A549 (cell line): Measurements from ENCODE around the gene KLF6. TPM values are rescaled to one million over a fixed set of nuclear protein-coding genes. Genes with fewer than 3 reads are reported as not detected.

Experiments
- ATAC-seq, 2 experiments: fragments of 200-7000 bp in 1 of 2; fragments of >200 bp in 1 of 2; cut with Nextera tagmentation in 1 of 2; cut with Tn5 transposase in 1 of 2; 3 replicates each; pipeline versions ENCODE4 v1.8.0 to v1.9.1; 2018 to 2020; ENCODE audit warnings: mild to moderate bottlenecking in 1 of 2, moderate library complexity in 1 of 2
- CTCF ChIA-PET: fragments of 300-600 bp; sonication (Branson Sonifier 250); formaldehyde crosslinking; extraction: SDS; loops from one replicate; lab custom pipeline; 2021; ENCODE audit warnings: antibody characterized with exemption, inconsistent platforms; lab: Yijun Ruan, JAX
- POLR2A ChIA-PET: fragments of 350-600 bp; formaldehyde crosslinking; extraction: SDS; loops from one replicate; lab custom pipeline; 2021; ENCODE audit warnings: antibody characterized with exemption, inconsistent platforms; lab: Yijun Ruan, JAX
- DNase-seq, 2 experiments: peaks; one replicate each; pipeline versions ENCODE4 v3.0.0 to v3.0.0-alpha.2; 2011 to 2016; ENCODE audit warnings: low read depth in 1 of 2, low spot score in 1 of 2
- FAIRE-seq: peaks from 2 replicates; lab custom pipeline; 2011; peaks lifted over from hg19 to GRCh38; lab: Jason Lieb, UNC
- H3K27ac ChIP-seq, 2 experiments: fragments of >200 bp; sonication (Bioruptor Twin); formaldehyde crosslinking; 3 replicates each; pipeline ENCODE4 v1.5.1; 2016 to 2017
- H3K4me1 ChIP-seq: fragments of >200 bp; sonication (Bioruptor Twin); formaldehyde crosslinking; 3 replicates; pipeline ENCODE4 v1.6.1; 2016
- H3K4me2 ChIP-seq: fragments of >200 bp; sonication (Bioruptor Twin); formaldehyde crosslinking; 3 replicates; pipeline ENCODE4 v1.6.1; 2016
- H3K4me3 ChIP-seq: fragments of >200 bp; sonication (Bioruptor Twin); formaldehyde crosslinking; 3 replicates; pipeline ENCODE4 v1.5.1; 2016
- H3K9me3 ChIP-seq: fragments of >200 bp; sonication (Bioruptor Twin); formaldehyde crosslinking; 3 replicates; pipeline ENCODE4 v1.6.1; 2016
- BHLHE40 ChIP-seq: IDR thresholded peaks from 2 replicates; pipeline ENCODE4 v1.6.1; 2012; ENCODE audit warnings: low read depth, low read length, inconsistent platforms
- CBX8 ChIP-seq: fragments of 200-600 bp; sonication (generic); IDR thresholded peaks from 2 replicates; pipeline ENCODE4 v1.6.1; 2016
- CHD2 ChIP-seq: fragments of 150-350 bp; IDR thresholded peaks from 2 replicates; pipeline ENCODE4 v1.6.1; 2014; ENCODE audit warnings: low read length; ENCODE audit not compliant: partially characterized antibody
- CTCF ChIP-seq: fragments of >200 bp; sonication (Bioruptor Twin); formaldehyde crosslinking; IDR thresholded peaks from 3 replicates; pipeline ENCODE4 v1.5.1; 2016
- ESRRA ChIP-seq: fragments of 150-350 bp; IDR thresholded peaks from 2 replicates; pipeline ENCODE4 v1.6.1; 2014; ENCODE audit warnings: mild to moderate bottlenecking, low read length, borderline replicate concordance
- FOSB ChIP-seq: fragments of 250-450 bp; sonication (Bioruptor Pico); IDR thresholded peaks from 2 replicates; pipeline ENCODE4 v1.5.0; 2020; ENCODE audit warnings: mild to moderate bottlenecking, moderate library complexity
- GATA3 ChIP-seq: IDR thresholded peaks from 2 replicates; pipeline ENCODE4 v1.6.1; 2012; ENCODE audit warnings: borderline replicate concordance
- HES2 ChIP-seq: fragments of >200 bp; sonication (Bioruptor Twin); formaldehyde crosslinking; IDR thresholded peaks from 2 replicates; pipeline ENCODE4 v1.6.1; 2016
- HMGXB4 ChIP-seq: fragments of 250-450 bp; sonication (Bioruptor Pico); IDR thresholded peaks from 2 replicates; pipeline ENCODE4 v1.5.0; 2021; ENCODE audit warnings: mild to moderate bottlenecking, moderate library complexity, borderline replicate concordance
- HOXB13 ChIP-seq: fragments of 250-450 bp; sonication (Bioruptor Pico); IDR thresholded peaks from 2 replicates; pipeline ENCODE4 v1.5.0; 2020; ENCODE audit warnings: low read depth, mild to moderate bottlenecking, moderate library complexity
- JUN ChIP-seq, 2 experiments: fragments of >200 bp; sonication (Bioruptor Twin); formaldehyde crosslinking; IDR thresholded peaks; 2 replicates in 1 of 2; 3 replicates in 1 of 2; pipeline ENCODE4 v1.6.1; 2016 to 2017
- JUNB ChIP-seq: fragments of >200 bp; sonication (Bioruptor Twin); formaldehyde crosslinking; IDR thresholded peaks from 2 replicates; pipeline ENCODE4 v1.6.1; 2016
- MAX ChIP-seq: IDR thresholded peaks from 2 replicates; pipeline ENCODE4 v1.6.1; 2012
- MYC ChIP-seq: IDR thresholded peaks from 2 replicates; pipeline ENCODE4 v1.6.1; 2012; ENCODE audit warnings: mild to moderate bottlenecking, inconsistent platforms, low read length, improper control_type of control experiment, borderline replicate concordance
- NR3C1 ChIP-seq: fragments of >200 bp; sonication (Bioruptor Twin); formaldehyde crosslinking; IDR thresholded peaks from 3 replicates; pipeline ENCODE4 v1.6.1; 2017
- PHF8 ChIP-seq: fragments of 200-600 bp; sonication (generic); IDR thresholded peaks from 2 replicates; pipeline ENCODE4 v1.6.1; 2016; ENCODE audit warnings: low read depth, mild to moderate bottlenecking, antibody characterized with exemption, moderate library complexity, borderline replicate concordance
- POLR2AphosphoS2 ChIP-seq: conservative IDR thresholded peaks from 2 replicates; pipeline ENCODE4 v1.6.1; 2012; ENCODE audit warnings: low read length, improper control_type of control experiment, inconsistent platforms
- RNF2 ChIP-seq: fragments of 200-600 bp; sonication (generic); IDR thresholded peaks from 2 replicates; pipeline ENCODE4 v1.6.1; 2016; ENCODE audit warnings: low read depth, mild to moderate bottlenecking, antibody characterized with exemption, moderate library complexity, borderline replicate concordance
- TP53 ChIP-seq: fragments of 250-450 bp; sonication (Bioruptor Pico); IDR thresholded peaks from 2 replicates; pipeline ENCODE4 v1.5.0; 2021; ENCODE audit warnings: mild to moderate bottlenecking, moderate library complexity
- USF2 ChIP-seq: fragments of 450-650 bp; IDR thresholded peaks from 2 replicates; pipeline ENCODE4 v1.6.1; 2014; ENCODE audit warnings: antibody characterized with exemption
- ZNF302 ChIP-seq: fragments of 250-450 bp; sonication (Bioruptor Pico); IDR thresholded peaks from 2 replicates; pipeline ENCODE4 v1.9.0; 2021; ENCODE audit warnings: inconsistent platforms, mild to moderate bottlenecking, moderate library complexity
- WGBS: methylation state at CpG from one replicate; pipeline ENCODE4 v1.1.6; 2017; ENCODE audit errors: missing lambda C conversion rate; 5-methylcytosine and 5-hydroxymethylcytosine counted together
- polyA plus RNA-seq, 4 experiments: library from polyadenylated mRNA; depleted of rRNA in 3 of 4; stranded (reverse); fragments of >200 nt; fragmentation: RNase III in 1 of 4; extraction: RNeasy Plus Mini Kit Qiagen cat#74134 plus additional on column Dnase treatment in 1 of 4; gene quantifications; 2 replicates in 3 of 4; 3 replicates in 1 of 4; pipeline ENCODE4 v1.2.3, GENCODE V29; 2011 to 2017

The KLF6 gene
- polyA plus RNA-seq, 2 of the 4 experiments (the other 2 are of a cell fraction) = 31.9 to 86.8 TPM

GRCh38 chr10:3790858-3791257 lies 5.8 kb upstream of the KLF6 start:
- no peak overlapping the region for H3K4me3 ChIP-seq
- FAIRE-seq (no peak), DNase-seq (no peak), ATAC-seq (no peak)
- ChIA-PET POLR2A (no interaction called here), CTCF (no interaction called here)
- H3K4me1 ChIP-seq = peaks cover 7% of the 10 kb centered on the region
- H3K27ac ChIP-seq = no peak overlapping the region
- peaks cover 13% of the 10 kb centered on the region; the same call in 2 of the 3 replicates for H3K9me3 ChIP-seq
- H3K4me2 ChIP-seq = no peak overlapping the region
- TF ChIP-seq ESRRA = no peak
- TF ChIP-seq CHD2 = no peak
- no peak for TF ChIP-seq GATA3
- no peak for TF ChIP-seq HMGXB4 (CRISPR knock-in tag)
- no peak for TF ChIP-seq PHF8
- no peak for TF ChIP-seq ZNF302 (CRISPR knock-in tag)
- WGBS = 74% methylated on average over 6 of the region's 6 CpGs

- Histone ChIP-seq H3K4me3 (no peak overlapping the region), H3K9me3 (peaks cover 13% of the 10 kb centered on the region; the same call in 2 of the 3 replicates), H3K4me2 (no peak overlapping the region), H3K4me1 (peaks cover 7% of the 10 kb centered on the region), H3K27ac (peak overlapping the region in 1 of 2 experiments; percentile 8; a peak in 2 of 6 replicates)
- DNase-seq (no peak), ATAC-seq (no peak), FAIRE-seq (no peak)
- WGBS = 93% methylated on average over 1 of the region's 1 CpG
- CTCF ChIA-PET = no interaction called here
- POLR2A ChIA-PET = no interaction called here
- TF ChIP-seq HOXB13 (CRISPR knock-in tag) (no peak), USF2 (no peak), NR3C1 (no peak), MAX (no peak), JUN (IDR thresholded peaks at IDR 0.05) (no peak), FOSB (CRISPR knock-in tag) (no peak), BHLHE40 (no peak), JUNB (no peak), CTCF (no peak), RNF2 (no peak), POLR2AphosphoS2 (no peak), CBX8 (no peak), MYC (no peak), HMGXB4 (CRISPR knock-in tag) (no peak), GATA3 (no peak), HES2 (no peak), TP53 (no peak)
Measured at GRCh38 chr10:3790272-3790671, 5.3 kb upstream of the KLF6 start.
